Stomach (tissue), 9 donors: ENCODE results near the gene PYGM. TPM values are rescaled to one million over a fixed set of nuclear protein-coding genes. Genes with fewer than 3 reads are reported as not detected.

Experiments used
- DNase-seq, 2 donors: peaks; one replicate each; pipeline versions ENCODE4 v3.0.0 to v3.0.0-alpha.2; 2013 to 2019
- H3K27ac ChIP-seq, 5 donors: fragments of 200-600 bp in 4 of 5; sonication (generic) in 4 of 5; one replicate each; pipeline ENCODE4 v1.5.1; 2013 to 2019; ENCODE audit warnings: mild to moderate bottlenecking in 1 of 5, moderate library complexity in 1 of 5
- H3K27me3 ChIP-seq, 3 donors: fragments of 200-600 bp; sonication (generic); one replicate each; pipeline ENCODE4 v1.5.1; 2017 to 2019; ENCODE audit warnings: mixed run types in 1 of 3
- H3K36me3 ChIP-seq, 4 donors: fragments of 200-600 bp; sonication (generic); 1 replicate in 3 of 4; 2 replicates in 1 of 4; pipeline ENCODE4 v1.5.1; 2016 to 2019
- H3K4me1 ChIP-seq, 4 donors: fragments of 200-600 bp; sonication (generic); one replicate each; pipeline ENCODE4 v1.5.1; 2016 to 2019
- H3K4me3 ChIP-seq, 4 donors: fragments of 200-600 bp; sonication (generic) in 3 of 4; one replicate each; pipeline ENCODE4 v1.5.1; 2016 to 2019; ENCODE audit warnings: mild to moderate bottlenecking in 1 of 4
- H3K9me3 ChIP-seq, 4 donors: fragments of 200-600 bp; sonication (generic); one replicate each; pipeline ENCODE4 v1.5.1; 2016 to 2019
- CTCF ChIP-seq, 7 experiments: fragments of 450-650 bp in 4 of 7; fragments of 200-600 bp in 3 of 7; sonication (generic) in 3 of 7; IDR thresholded peaks; one replicate each; pipeline ENCODE4 v1.5.1; 2016 to 2019; ENCODE audit warnings: antibody characterized with exemption in 7 of 7, control low read depth in 2 of 7, mild to moderate bottlenecking in 1 of 7
- EP300 ChIP-seq: sonication (generic); formaldehyde crosslinking; IDR thresholded peaks from one replicate; pipeline ENCODE4 v1.6.1; 2017; ENCODE audit warnings: antibody characterized with exemption
- POLR2A ChIP-seq, 4 donors: fragments of 450-650 bp; IDR thresholded peaks; one replicate each; pipeline ENCODE4 v1.6.1; 2016; ENCODE audit warnings: antibody characterized with exemption in 4 of 4, control low read depth in 2 of 4, mild to moderate bottlenecking in 1 of 4, moderate library complexity in 1 of 4
- POLR2AphosphoS5 ChIP-seq, 3 donors: sonication (generic); formaldehyde crosslinking; IDR thresholded peaks; one replicate each; pipeline ENCODE4 v1.6.1; 2016; ENCODE audit warnings: antibody characterized with exemption in 3 of 3
- WGBS, 5 donors: extraction: QIAGEN DNeasy Blood & Tissue Kit in 3 of 5; methylation state at CpG; one replicate each; pipeline versions ENCODE4 v1.1.5 to v1.1.7; 2013 to 2018; 5-methylcytosine and 5-hydroxymethylcytosine counted together
- intact Hi-C: fragments of 100-400 bp; cut with DNase I; formaldehyde crosslinking; loops from one replicate; pipeline ENCODE4 v1.15.1; 2023; ENCODE audit warnings: low total_unique reads
- polyA plus RNA-seq, 3 donors: library from polyadenylated mRNA; stranded (reverse); fragments of 200-250 nt; gene quantifications; one replicate each; pipeline ENCODE4 v1.2.3, GENCODE V29; 2013
- total RNA-seq, 5 donors: library from RNA; depleted of rRNA; stranded (reverse); fragments of >200 nt; gene quantifications; one replicate each; pipeline versions ENCODE4 v1.1.0 to v1.2.3, GENCODE V29; 2014 to 2016
- donor health status: healthy with polysubstance abuse.
- donor health status: Bipolar disorder and iron deficiency.
- donor health status: healthy.

Gene PYGM
- total and polyA plus RNA-seq, 8 donors, result 0.37 to 3.5 (median 1.8) TPM; not detected in 1

GRCh38 chr11:64734811-64735724 lies 24.7 kb downstream of the PYGM start:
- Histone ChIP-seq H3K4me1 (peaks cover 0 to 2% (median under 1%) of the 10 kb centered on the region in 4 donors), H3K9me3 (no peaks in the 10 kb centered on the region), H3K27me3 (peaks cover 0 to 5% (median 3%) of the 10 kb centered on the region in 3 donors), H3K36me3 (peaks cover 0 to 76% (median 54%) of the 10 kb centered on the region in 4 donors), H3K27ac (no peak overlapping the region), H3K4me3 (no peak overlapping the region)
- TF ChIP-seq EP300, result no peak
- no peak for TF ChIP-seq CTCF (IDR thresholded peaks at IDR 0.05)
- no peak for TF ChIP-seq POLR2AphosphoS5 (IDR thresholded peaks at IDR 0.05)
- TF ChIP-seq POLR2A (IDR thresholded peaks at IDR 0.05), result no peak
- intact Hi-C loops, result no loop called here
- WGBS, 5 donors, result 71 to 76% (median 74%) methylated on average over 9 to 23 of the region's 23 CpGs
- no peak for DNase-seq

- WGBS, 5 donors, result 83 to 90% (median 86%) methylated on average over 3 of the region's 3 CpGs
- TF ChIP-seq EP300 (no peak), CTCF (IDR thresholded peaks at IDR 0.05) (no peak)
Observed at GRCh38 chr11:64731601-64732000, 28.2 kb downstream of the PYGM start.

GRCh38 chr11:64729851-64730382 lies 29.9 kb downstream of the PYGM start:
- peak; percentile 55 to 64 for DNase-seq
- Histone ChIP-seq H3K4me3 (no peak overlapping the region), H3K4me1 (peaks cover 0 to 7% (median 3%) of the 10 kb centered on the region in 4 donors), H3K9me3 (no peaks in the 10 kb centered on the region), H3K27ac (no peak overlapping the region), H3K36me3 (peaks cover 0 to 64% (median 20%) of the 10 kb centered on the region in 4 donors), H3K27me3 (peaks cover 0 to 9% (median 6%) of the 10 kb centered on the region in 3 donors)
- TF ChIP-seq EP300 (no peak), POLR2A (IDR thresholded peaks at IDR 0.05) (no peak), POLR2AphosphoS5 (IDR thresholded peaks at IDR 0.05) (no peak), CTCF (IDR thresholded peaks at IDR 0.05) (no peak)
- intact Hi-C loops, result no loop called here
- WGBS, 5 donors, result 29 to 48% (median 38%) methylated on average over 12 to 21 of the region's 21 CpGs

More at GRCh38 chr11:64731601-64732000, 28.2 kb downstream of the PYGM start:
- DNase-seq, result no peak
- Histone ChIP-seq H3K4me1 (peaks cover 0 to 7% (median 3%) of the 10 kb centered on the region in 4 donors), H3K27me3 (peaks cover 0 to 9% (median 6%) of the 10 kb centered on the region in 3 donors), H3K4me3 (no peak overlapping the region), H3K27ac (no peak overlapping the region), H3K36me3 (peaks cover 0 to 80% (median 37%) of the 10 kb centered on the region in 4 donors), H3K9me3 (no peaks in the 10 kb centered on the region)
- intact Hi-C loops, result no loop called here

- Histone ChIP-seq H3K9me3 (no peaks in the 10 kb centered on the region), H3K4me3 (no peak overlapping the region), H3K27ac (no peak overlapping the region), H3K4me1 (peaks cover 0 to 8% (median 3%) of the 10 kb centered on the region in 4 donors), H3K27me3 (peaks cover 0 to 9% (median 6%) of the 10 kb centered on the region in 3 donors), H3K36me3 (peaks cover 0 to 55% (median 16%) of the 10 kb centered on the region in 4 donors)
- DNase-seq, result no peak
- intact Hi-C loops, result no loop called here
- TF ChIP-seq EP300 (no peak), POLR2A (IDR thresholded peaks at IDR 0.05) (no peak), POLR2AphosphoS5 (IDR thresholded peaks at IDR 0.05) (no peak), CTCF (IDR thresholded peaks at IDR 0.05) (no peak)
- 88 to 92% (median 89%) methylated on average over 11 of the region's 11 CpGs for WGBS, 5 donors
Observed at GRCh38 chr11:64728757-64729365, 30.9 kb downstream of the PYGM start.
